ENCODE results near the gene CRELD2.

The CRELD2 gene, protein sequence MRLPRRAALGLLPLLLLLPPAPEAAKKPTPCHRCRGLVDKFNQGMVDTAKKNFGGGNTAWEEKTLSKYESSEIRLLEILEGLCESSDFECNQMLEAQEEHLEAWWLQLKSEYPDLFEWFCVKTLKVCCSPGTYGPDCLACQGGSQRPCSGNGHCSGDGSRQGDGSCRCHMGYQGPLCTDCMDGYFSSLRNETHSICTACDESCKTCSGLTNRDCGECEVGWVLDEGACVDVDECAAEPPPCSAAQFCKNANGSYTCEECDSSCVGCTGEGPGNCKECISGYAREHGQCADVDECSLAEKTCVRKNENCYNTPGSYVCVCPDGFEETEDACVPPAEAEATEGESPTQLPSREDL

DNA sequence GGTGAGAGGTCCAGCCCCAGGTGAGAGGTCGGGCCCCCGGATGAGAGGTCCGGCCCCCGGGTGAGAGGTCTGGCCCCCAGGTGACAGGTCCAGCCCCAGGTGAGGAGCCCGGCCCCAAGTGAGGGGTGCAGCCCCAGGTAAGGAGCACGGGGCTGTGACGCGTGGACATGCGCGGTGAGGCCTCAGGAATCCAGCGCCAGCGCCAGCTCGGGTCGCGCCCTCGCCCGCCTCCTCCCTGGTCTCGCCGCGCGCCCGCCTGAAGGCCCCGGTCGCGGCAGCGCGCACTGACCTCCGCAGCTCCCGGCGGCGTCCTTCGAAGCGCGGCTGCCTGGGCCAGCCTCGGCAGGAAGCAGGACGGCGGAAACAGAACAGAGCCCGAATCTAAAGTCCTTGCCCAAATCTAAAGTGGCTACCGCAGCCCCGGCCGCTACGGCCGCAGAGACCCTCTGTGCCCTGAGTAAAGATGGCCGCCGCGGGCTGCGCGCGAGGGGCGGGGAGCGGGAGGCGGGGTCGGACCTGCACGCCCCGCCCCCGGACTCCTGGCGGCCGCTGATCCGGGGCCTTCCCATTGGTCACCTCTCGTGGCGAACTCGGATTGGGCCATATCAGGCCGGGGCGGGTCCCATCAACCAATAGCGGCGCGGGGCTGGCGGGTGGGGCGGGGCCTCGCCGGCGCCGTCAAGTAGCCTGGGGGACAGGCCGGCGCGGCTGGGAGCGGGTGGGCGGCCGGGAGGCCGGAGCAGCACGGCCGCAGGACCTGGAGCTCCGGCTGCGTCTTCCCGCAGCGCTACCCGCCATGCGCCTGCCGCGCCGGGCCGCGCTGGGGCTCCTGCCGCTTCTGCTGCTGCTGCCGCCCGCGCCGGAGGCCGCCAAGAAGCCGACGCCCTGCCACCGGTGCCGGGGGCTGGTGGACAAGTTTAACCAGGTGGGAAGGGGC lies at the start of gene CRELD2, which contains the start of gene ALG12:
Gene CRELD2, plus strand, starts transcription at position 661 of the 937 bp plus-strand sequence. Its CDS starts 136 bp downstream, at position 797.
Gene ALG12, minus strand, starts transcription at position 465 of the 937 bp plus-strand sequence. CDS start 4,673 bp downstream, outside the sequence.
- peak; percentile 96 for DNase-seq

DNA sequence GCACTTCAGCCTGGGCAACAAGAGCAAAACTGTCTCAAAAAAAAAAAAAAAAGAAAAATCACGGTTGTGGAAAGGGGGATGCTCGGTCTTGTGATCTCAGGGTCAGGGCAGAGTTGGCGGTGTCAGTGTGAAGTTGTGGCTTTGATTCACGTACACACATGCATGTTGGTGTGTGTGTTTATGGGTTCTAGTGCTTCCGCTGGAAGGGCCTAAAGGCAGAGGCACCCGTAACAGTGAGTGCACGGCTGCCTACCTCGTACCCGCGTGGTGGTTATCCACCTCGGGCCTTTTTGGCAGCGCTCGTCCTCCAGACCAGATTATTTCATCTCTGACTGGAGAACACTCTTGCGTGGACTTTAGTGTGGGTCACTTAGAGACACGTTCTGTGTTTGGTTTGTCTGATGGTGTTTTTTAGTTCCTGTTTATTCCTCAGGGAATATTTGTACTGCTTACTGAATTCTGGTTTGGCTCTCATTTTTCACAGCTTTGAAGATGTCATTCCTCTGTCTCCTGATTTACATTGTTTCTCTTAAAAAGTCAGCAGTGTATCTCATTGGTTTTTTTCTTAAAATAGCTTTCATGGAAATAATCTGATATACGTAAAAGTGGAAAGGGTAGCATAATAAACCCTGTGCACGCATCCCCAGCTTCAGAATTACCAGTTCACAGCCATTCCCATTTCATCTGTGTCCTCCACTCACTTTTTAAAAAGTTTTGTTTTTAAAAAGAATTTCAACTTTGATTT lies 49.2 kb upstream of the CRELD2 start:
- no peak for DNase-seq

DNA sequence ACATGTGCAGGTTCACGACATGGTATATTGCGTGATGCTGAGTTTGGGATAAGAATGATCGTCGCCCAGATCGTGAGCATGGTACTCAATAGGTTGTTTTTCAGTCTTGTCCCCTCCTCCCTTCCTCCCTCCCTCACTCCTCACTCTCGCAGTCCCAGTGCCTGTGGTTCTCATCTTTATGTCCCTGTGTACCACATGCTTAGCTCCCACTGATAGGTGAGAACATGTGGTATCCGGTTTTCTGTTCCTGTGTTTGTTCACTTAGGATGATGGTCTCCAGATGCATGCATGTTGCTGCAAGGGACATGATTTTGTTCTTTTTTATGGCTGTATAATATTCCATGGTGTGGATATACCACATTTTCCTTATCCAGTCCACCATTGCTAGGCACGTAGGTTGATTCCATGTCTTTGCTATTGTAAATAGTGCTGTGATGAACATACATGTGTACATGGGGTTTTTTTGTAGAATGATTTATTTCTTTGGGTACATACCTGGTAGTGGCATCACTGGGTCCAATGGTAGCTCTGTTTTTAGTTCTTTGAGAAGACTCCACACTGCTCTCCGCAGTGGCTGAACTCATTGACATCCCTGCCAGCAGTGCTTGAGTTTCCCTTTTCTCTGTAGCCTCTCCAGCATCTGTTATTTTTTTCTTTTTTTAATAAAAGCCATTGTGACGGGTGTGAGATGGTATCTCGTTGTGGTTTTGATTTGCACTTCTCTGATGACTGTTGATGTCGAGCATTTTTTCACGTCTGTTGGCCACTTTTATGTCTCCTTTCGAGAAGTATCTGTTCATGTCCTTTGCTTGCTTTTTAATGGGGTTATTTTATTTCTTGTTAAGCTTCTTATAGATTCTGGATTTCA lies 48.4 kb upstream of the CRELD2 start:
- DNase-seq, result no peak

GRCh38 chr22:49871482-49871881 lies 47.0 kb upstream of the CRELD2 start:
- DNase-seq, result no peak

GRCh38 chr22:49872347-49872746 lies 46.1 kb upstream of the CRELD2 start:
- no peak for DNase-seq

DNA sequence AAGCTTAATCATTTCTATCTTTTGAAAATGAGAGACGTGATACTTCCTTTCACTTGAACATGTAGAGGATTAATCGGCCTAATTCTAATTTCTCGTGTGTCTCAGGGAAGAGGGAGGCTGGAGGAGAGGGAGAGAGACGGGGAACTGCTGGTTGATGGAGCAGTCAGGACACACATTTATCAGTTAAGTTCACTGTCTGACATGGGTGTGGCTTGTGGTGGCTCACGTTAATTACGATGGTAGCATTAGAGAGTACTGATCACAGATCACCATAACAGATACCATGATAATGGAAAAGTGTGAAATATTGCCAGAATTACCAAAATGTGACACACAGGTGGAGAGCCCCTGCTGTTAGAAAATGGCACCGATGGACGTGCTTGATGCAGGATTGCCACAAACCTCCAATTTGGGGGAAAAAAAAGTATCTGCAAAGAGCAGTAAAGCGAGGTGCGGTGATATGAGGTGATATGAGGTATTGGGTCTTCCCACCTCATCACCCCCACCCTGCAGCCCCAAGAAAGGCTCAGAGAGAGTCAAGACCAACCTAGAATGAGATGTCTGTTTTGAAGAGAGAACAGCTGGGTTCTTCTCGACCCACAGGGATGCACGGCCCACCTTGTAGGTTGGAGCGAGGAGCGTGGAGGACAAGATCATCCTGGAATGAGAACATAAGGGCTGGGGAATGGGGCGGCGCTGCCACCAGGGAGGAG lies 45.0 kb upstream of the CRELD2 start:
- no peak for DNase-seq

DNA sequence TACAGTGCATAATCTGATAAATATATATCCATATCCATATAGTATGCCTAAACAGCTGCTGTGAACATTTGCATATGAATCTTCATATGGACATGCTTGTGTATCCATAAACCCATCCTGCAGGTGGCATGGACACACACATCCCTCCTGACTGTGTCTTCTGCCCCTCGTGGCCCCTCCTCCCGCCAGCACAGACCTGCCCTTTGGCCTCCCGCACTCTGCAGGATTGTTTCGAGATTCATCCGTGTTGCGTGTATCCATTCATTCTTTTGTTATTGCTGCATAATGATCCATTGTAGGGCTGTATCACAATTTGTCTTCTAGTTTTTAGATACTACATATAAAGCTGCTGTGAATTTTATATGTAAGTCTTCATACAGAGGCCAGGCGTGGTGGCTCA lies 40.8 kb upstream of the CRELD2 start:
- DNase-seq, result no peak

DNA sequence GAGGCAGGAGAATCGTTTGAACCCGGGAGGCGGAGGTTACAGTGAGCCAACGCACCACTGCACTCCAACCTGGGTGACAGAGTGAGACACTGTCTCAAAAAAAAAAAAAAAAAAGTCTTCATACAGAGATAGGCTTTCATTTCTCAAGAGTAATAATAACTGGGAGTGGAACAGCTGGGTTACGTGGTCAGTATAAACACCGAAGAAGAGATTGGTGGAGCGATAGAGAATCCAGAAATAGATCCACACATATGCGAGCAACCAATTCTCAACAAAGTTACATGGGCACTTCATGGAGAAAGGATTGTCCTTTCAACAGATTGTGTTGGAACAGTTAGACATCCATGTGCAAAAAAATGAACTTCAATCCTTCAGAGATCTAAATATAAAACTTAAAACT lies 40.2 kb upstream of the CRELD2 start:
- DNase-seq, result no peak

- DNase-seq, result no peak
Measured at GRCh38 chr22:49879871-49880270, 38.6 kb upstream of the CRELD2 start.

GRCh38 chr22:49880281-49880680 lies 38.2 kb upstream of the CRELD2 start:
- DNase-seq, result no peak

DNA sequence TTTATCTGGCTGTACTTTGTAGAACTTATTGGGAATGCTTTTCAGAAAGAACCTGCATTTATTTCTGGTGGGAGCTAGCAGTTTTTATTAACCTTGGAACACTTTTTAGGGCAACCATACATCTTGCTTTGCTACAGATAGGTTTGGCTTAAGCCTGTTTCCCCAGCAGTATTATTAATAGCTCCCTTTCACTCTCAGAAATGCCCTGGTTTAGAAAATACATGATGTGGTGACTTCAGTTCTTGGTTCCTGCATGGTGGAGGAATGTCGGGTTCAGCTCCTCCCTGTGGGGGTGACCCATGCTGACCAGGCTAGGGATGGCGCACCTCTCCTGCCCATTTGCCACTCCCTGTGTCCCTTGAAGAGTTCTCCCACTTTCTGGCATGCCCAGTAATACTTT lies 36.6 kb upstream of the CRELD2 start:
- no peak for DNase-seq

- no peak for DNase-seq
Measured at GRCh38 chr22:49882519-49883293, 35.7 kb upstream of the CRELD2 start.

- no peak for DNase-seq
Measured at GRCh38 chr22:49883294-49883640, 35.2 kb upstream of the CRELD2 start.

DNA sequence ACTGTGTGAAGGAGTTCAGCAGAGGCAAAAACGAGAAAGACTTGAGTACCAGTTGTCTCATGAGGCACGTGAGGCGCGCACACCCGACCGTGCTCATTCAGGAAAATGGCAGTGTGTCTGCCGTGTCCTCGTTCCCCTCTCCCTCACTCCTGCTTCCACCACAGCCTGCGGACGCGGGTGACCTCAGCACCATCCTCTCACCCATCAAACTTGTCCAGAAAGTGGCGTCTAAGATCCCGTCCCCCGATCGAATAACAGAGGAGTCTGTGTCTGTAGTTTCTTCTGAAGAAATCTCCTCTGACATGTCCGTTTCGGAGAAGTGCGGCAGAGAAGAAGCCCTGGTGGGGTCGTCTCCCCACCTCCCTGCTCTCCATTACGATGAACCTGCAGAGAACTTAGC lies 34.4 kb upstream of the CRELD2 start:
- DNase-seq, result no peak

- no peak for DNase-seq
Measured at GRCh38 chr22:49884503-49885260, 33.8 kb upstream of the CRELD2 start.

DNA sequence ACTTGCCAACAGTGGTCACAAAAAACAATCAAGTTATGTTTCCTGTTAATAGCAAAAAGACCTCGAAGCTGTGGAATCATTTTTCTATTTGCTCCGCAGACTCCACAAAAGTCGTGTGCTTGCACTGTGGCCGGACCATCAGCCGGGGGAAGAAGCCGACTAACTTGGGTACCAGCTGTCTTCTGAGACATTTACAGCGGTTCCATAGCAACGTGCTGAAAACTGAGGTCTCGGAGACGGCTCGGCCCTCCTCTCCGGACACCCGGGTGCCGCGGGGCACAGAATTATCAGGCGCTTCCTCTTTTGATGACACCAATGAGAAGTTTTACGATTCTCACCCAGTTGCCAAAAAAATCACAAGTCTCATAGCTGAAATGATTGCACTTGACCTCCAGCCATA lies 33.2 kb upstream of the CRELD2 start:
- no peak for DNase-seq

DNA sequence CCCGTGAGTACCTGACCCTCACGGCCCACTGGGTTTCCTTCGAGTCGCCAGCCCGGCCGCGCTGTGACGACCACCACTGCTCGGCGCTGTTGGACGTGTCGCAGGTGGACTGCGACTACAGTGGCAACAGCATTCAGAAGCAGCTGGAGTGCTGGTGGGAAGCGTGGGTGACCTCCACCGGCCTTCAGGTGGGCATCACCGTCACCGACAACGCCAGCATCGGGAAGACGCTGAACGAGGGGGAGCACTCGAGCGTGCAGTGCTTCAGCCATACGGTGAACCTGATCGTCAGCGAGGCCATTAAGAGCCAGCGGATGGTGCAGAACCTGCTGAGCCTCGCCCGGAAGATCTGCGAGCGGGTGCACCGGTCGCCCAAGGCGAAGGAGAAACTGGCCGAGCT lies 32.6 kb upstream of the CRELD2 start:
- no peak for DNase-seq

GRCh38 chr22:49886346-49887063 lies 31.9 kb upstream of the CRELD2 start:
- DNase-seq, result no peak

GRCh38 chr22:49887064-49887451 lies 31.4 kb upstream of the CRELD2 start:
- no peak for DNase-seq
